Measurements from ENCODE around the gene AGAP1. TPM values are rescaled to one million over a fixed set of nuclear protein-coding genes. Genes with fewer than 3 reads are reported as not detected.

Gene AGAP1
- total and polyA plus RNA-seq, 2 donors: 1.7 to 3.0 TPM

DNA sequence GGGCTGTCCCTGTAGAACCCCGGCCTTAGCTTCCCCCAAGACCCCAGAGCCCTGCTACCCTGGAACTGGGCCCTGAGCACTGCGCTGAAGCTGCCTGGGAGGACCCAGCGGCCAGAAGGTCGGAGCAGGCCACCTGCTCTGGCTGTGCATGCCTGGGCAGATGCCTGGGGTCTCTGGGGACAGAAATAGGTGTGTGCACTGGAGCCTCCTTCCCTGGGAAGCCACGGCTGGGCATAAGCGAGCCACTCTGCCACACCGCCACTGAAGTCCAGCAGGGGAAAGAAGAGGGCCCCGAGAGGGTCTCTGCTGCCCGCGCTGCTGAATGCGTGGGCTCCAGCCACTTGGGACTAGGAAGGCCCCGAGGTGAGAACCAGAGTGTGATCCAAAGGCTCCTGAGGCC, 667.7 kb downstream of the AGAP1 start:
- no peaks in the 10 kb centered on the region for H3K4me1 ChIP-seq (ENCODE audit: control insufficient read depth in 2 of 2, insufficient read depth in 2 of 2, low read length in 2 of 2)
- 70% methylated on average over 12 of the region's 12 CpGs for WGBS

DNA sequence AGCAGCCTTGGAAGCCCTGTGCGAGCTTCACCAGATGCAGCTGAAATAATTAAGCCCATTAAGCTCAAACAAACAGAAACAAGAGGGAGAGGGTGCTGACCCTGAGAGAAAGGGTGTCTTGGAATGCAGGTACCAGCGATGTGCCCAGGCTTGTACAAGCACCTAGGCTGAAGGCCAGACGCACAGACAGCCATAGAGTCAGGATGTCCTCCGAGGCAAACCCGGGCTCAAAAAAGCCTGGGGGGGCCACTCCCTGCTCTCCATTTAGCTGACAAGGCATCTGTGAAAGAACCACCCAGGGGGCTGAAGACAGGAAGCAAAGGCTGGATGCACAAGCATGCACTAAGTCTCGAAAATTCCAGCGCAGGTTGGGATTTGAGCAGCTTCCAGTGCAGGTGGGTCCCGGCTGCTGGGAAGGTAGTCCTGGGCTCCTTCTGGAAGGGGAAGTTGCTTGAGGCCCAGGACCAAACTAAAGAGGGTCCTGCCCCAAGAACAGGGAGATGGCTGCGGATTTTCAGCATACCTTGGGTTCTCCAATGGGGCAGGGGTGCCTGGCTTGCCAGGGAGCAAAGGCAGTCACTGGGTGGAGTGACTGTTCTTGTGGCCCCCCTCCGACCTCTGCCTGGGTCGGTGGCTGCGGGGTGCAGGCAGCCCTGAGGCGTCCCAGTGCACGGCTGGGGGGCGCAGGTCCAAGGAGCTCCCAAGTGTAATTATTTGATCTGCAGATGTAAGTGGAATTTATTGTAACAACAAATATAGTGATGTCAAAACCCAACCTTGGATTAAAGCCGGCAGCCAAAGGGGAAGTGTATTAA, 668.4 kb downstream of the AGAP1 start:
- H3K27me3 ChIP-seq (ENCODE audit: control insufficient read depth in 2 of 2, insufficient read depth in 1 of 2, low read length in 1 of 2): peaks cover 94 to 100% of the 10 kb centered on the region in 2 donors
- no peak for DNase-seq (ENCODE audit: low read depth in 6 of 9, low spot score in 9 of 9)
- no peak overlapping the region for H3K27ac ChIP-seq (ENCODE audit: low read depth in 1 of 2, low read length in 1 of 2)
- H3K36me3 ChIP-seq (ENCODE audit: control insufficient read depth in 2 of 2, insufficient read depth in 2 of 2, low read length in 1 of 2): no peaks in the 10 kb centered on the region
- 40% methylated on average over 16 of the region's 16 CpGs for WGBS
- no peaks in the 10 kb centered on the region for H3K4me1 ChIP-seq (ENCODE audit: control insufficient read depth in 2 of 2, insufficient read depth in 2 of 2, low read length in 2 of 2)
- no peaks in the 10 kb centered on the region for H3K9me3 ChIP-seq (ENCODE audit: control insufficient read depth in 2 of 2, insufficient read depth in 1 of 2, low read length in 1 of 2)
- H3K4me3 ChIP-seq (ENCODE audit: low read length in 2 of 2): no peak overlapping the region

More for the DNA sequence above, 667.7 kb downstream of the AGAP1 start:
- no peaks in the 10 kb centered on the region for H3K9me3 ChIP-seq (ENCODE audit: control insufficient read depth in 2 of 2, insufficient read depth in 1 of 2, low read length in 1 of 2)
- peaks cover 87 to 97% of the 10 kb centered on the region in 2 donors for H3K27me3 ChIP-seq (ENCODE audit: control insufficient read depth in 2 of 2, insufficient read depth in 1 of 2, low read length in 1 of 2)
- no peak for DNase-seq (ENCODE audit: low read depth in 6 of 9, low spot score in 9 of 9)
- no peak overlapping the region for H3K27ac ChIP-seq (ENCODE audit: low read depth in 1 of 2, low read length in 1 of 2)
- H3K4me3 ChIP-seq (ENCODE audit: low read length in 2 of 2): no peak overlapping the region
- H3K36me3 ChIP-seq (ENCODE audit: control insufficient read depth in 2 of 2, insufficient read depth in 2 of 2, low read length in 1 of 2): no peaks in the 10 kb centered on the region

DNA sequence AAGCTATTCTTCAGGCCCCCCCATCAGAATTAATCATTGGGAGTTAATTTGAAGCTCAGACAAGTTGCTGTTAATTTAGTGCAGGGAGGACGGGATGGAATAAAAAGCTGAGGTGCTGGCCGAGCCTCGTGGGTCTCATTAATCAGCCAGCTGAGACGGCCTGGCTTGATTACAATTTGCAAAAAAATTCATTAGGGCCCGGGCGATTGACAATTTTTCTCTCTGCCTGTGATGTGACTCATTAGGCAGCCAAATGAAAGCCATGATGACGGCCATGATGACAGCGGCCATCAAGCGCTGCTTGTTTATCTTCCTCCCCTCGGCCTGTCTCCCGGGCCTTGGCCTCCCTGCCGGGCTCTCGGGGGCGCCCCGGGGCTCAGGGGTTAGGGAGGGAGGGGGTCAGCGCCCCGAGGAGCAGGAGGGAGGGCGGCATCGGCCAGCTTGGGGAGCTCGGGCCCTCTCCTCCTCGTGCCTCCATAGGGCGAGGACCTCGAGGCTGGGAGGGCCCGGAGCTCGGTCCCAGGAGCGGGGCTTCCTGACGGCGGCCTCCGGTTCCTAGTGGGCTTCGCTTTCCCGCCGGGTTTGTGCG, 669.1 kb downstream of the AGAP1 start:
- no peak for DNase-seq (ENCODE audit: low read depth in 6 of 9, low spot score in 9 of 9)
- Histone ChIP-seq H3K36me3 (ENCODE audit: control insufficient read depth in 2 of 2, insufficient read depth in 2 of 2, low read length in 1 of 2) (no peaks in the 10 kb centered on the region), H3K9me3 (ENCODE audit: control insufficient read depth in 2 of 2, insufficient read depth in 1 of 2, low read length in 1 of 2) (no peaks in the 10 kb centered on the region), H3K4me3 (ENCODE audit: low read length in 2 of 2) (no peak overlapping the region), H3K27ac (ENCODE audit: low read depth in 1 of 2, low read length in 1 of 2) (no peak overlapping the region), H3K27me3 (ENCODE audit: control insufficient read depth in 2 of 2, insufficient read depth in 1 of 2, low read length in 1 of 2) (peaks cover 99% of the 10 kb centered on the region in 2 donors), H3K4me1 (ENCODE audit: control insufficient read depth in 2 of 2, insufficient read depth in 2 of 2, low read length in 2 of 2) (no peaks in the 10 kb centered on the region)
- WGBS: 16% methylated on average over 33 of the region's 33 CpGs

DNA sequence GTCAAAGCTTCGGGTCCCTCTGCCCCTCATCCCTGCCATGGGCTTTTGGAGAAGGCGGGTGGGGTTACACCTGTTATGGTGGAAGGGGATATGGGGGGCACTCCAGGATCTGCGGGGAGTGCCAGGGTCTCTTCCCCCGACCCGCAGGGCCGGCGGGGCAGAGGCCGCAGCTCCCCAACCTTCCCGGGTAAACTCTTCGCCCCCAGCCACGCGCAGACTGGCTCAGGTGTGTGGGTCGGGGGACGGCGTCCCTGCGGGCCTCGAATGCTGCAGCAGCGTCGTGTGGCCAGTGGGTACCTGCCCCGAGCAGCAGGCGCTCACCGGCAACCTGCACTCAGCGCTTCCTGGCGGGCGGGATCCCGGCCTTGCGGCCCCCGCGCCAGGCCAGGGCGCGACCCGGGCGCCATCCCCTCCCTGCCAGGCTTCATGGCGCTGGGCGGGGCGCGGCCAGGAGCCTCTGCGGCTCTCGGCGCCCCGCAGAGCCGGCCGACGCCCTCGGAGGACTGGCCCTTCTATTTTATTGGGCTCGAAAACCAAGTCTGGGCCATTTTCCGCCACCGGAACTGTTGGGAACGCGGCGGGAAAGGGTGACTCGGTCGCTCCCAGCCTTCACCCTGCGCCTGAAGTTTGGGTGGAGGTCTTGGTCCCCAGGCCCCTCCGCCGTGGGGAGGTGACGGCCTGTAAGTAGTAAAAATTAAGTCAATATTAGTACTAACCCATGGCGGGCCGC, 669.8 kb downstream of the AGAP1 start:
- no peak for DNase-seq (ENCODE audit: low read depth in 6 of 9, low spot score in 9 of 9)
- Histone ChIP-seq H3K27me3 (ENCODE audit: control insufficient read depth in 2 of 2, insufficient read depth in 1 of 2, low read length in 1 of 2) (peaks cover 99 to 100% of the 10 kb centered on the region in 2 donors), H3K36me3 (ENCODE audit: control insufficient read depth in 2 of 2, insufficient read depth in 2 of 2, low read length in 1 of 2) (no peaks in the 10 kb centered on the region), H3K27ac (ENCODE audit: low read depth in 1 of 2, low read length in 1 of 2) (no peak overlapping the region), H3K9me3 (ENCODE audit: control insufficient read depth in 2 of 2, insufficient read depth in 1 of 2, low read length in 1 of 2) (no peaks in the 10 kb centered on the region), H3K4me1 (ENCODE audit: control insufficient read depth in 2 of 2, insufficient read depth in 2 of 2, low read length in 2 of 2) (no peaks in the 10 kb centered on the region), H3K4me3 (ENCODE audit: low read length in 2 of 2) (no peak overlapping the region)
- 6% methylated on average over 59 of the region's 59 CpGs for WGBS

DNA sequence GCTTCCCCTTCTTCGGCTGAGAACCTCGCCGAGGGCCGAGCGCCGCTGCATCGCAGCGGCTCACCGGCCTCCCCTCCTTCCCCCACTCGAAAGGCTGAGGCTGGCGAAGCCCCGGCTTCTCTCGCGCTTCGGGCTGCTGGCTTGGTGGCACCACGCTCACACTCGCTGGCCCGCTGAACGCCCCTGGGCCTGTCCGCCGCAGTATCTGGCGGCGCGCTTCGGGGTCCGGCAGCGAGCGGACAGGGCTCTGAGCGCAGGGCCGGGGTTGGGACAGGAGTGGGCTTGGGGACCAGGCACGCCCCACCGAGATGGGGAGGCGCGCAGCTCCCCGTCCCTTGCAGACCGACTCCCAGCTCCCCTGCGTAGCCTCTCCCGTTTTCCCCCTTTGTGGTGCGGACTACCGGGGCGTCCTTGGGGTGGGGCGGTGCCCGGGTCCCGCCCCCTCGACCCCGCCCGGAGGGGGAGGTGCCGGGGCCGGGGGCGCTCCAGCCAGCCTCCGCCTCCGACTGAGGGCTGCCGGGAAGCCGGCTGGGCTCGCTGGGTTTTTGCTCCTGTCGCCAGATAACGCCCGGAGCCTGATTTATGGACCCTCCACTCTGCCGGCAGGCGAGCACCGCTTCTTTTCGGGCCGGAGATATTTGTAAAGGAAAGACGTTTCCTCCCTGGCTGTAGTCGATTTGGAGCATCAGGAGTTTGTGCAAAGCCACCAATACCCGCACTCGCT, 670.5 kb downstream of the AGAP1 start:
- Histone ChIP-seq H3K27ac (ENCODE audit: low read depth in 1 of 2, low read length in 1 of 2) (no peak overlapping the region), H3K36me3 (ENCODE audit: control insufficient read depth in 2 of 2, insufficient read depth in 2 of 2, low read length in 1 of 2) (no peaks in the 10 kb centered on the region), H3K27me3 (ENCODE audit: control insufficient read depth in 2 of 2, insufficient read depth in 1 of 2, low read length in 1 of 2) (peaks cover 99 to 100% of the 10 kb centered on the region in 2 donors), H3K4me3 (ENCODE audit: low read length in 2 of 2) (no peak overlapping the region), H3K4me1 (ENCODE audit: control insufficient read depth in 2 of 2, insufficient read depth in 2 of 2, low read length in 2 of 2) (no peaks in the 10 kb centered on the region), H3K9me3 (ENCODE audit: control insufficient read depth in 2 of 2, insufficient read depth in 1 of 2, low read length in 1 of 2) (no peaks in the 10 kb centered on the region)
- DNase-seq (ENCODE audit: low read depth in 6 of 9, low spot score in 9 of 9): no peak
- 3% methylated on average over 67 of the region's 67 CpGs for WGBS

DNA sequence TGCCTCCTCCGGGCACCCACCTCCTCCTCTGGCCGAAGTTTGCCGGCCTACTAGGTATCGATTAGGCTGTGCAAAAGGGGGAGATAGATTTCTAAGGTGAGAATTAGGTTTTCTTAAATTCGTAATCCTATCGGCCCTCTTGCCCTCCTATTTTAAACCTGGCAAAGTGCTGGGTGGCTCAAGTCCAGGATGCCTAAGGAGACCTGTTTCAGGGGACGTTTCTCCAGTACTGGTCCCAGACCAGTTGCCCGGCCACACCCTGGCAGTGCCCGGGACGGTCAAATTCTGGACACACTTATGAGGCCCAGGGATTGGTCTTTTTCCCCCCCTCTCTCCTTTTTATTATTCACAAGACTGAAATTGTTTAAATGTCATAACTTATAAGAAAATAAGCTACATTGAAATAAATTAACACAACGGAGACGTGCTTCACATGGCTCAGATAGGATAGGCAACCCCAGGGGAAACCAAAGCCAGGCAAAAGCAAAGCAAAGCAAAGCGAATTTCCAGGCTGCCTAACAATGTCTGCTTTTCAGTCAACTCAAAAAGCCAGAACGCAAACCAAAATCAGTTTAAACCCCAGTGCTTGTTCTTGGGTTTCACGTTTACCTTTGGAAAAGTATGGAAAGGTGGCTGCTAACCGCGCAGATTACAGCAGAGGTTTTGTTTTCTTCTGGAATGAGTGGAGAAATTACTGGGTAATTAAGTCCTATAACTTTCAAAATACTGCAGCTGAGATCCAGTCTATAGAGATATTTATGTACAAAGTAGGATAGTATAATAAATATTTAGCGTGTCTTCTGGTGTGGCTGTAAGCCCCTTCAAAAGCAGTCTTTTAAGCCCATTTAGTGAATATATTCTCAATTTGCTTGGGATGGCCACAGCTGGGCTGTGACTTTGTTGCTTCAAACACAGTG, 671.3 kb downstream of the AGAP1 start:
- H3K9me3 ChIP-seq (ENCODE audit: control insufficient read depth in 2 of 2, insufficient read depth in 1 of 2, low read length in 1 of 2): no peaks in the 10 kb centered on the region
- peaks cover 99 to 100% of the 10 kb centered on the region in 2 donors for H3K27me3 ChIP-seq (ENCODE audit: control insufficient read depth in 2 of 2, insufficient read depth in 1 of 2, low read length in 1 of 2)
- no peak for DNase-seq (ENCODE audit: low read depth in 6 of 9, low spot score in 9 of 9)
- H3K36me3 ChIP-seq (ENCODE audit: control insufficient read depth in 2 of 2, insufficient read depth in 2 of 2, low read length in 1 of 2): no peaks in the 10 kb centered on the region
- no peak overlapping the region for H3K27ac ChIP-seq (ENCODE audit: low read depth in 1 of 2, low read length in 1 of 2)
- H3K4me3 ChIP-seq (ENCODE audit: low read length in 2 of 2): no peak overlapping the region
- no peaks in the 10 kb centered on the region for H3K4me1 ChIP-seq (ENCODE audit: control insufficient read depth in 2 of 2, insufficient read depth in 2 of 2, low read length in 2 of 2)
- 16% methylated on average over 18 of the region's 18 CpGs for WGBS

DNA sequence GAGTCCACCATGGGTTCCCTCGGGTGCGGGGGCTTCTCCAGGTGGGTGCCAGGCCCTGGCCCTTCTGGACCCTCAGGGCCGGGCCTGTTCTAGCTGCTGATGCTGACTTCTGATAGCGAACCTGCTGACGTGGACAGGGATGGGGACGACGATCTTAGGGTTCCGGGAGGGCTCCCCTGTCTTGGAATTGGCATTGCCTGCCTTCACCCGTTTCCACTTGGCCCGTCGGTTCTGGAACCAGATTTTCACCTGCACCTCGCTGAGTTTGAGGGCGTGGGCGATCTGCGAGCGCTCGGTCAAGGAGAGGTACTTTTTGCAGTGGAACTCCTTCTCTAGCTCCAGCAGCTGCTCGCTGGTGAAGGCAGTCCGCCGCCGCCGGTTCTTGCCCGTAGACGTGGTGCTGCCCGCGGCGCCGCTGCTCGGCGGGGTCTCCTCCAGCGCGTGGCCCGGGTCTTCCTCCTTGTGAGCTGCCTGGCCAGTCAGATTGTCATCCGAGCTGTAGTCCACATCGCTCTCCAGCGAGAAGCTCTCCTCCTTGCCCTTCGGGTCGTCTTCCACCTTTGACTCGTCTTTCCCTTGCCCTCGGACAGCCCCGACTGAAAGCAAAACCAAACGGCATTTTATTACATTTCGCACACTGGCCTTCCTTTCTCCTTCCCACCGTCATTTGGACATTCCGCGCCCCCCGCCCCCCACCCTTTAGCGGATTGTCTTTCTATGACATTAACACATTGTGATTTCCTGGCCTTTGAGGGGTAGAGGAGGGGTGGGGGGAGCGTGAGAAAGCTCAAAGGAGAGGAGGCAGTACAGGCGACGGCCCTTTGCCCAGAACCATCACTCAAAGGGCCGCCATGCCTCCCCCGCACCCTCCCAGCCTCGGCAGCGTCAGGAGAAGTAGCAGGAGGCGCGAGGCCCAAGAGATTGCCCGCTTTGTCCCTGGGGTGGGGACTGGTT, 672.3 kb downstream of the AGAP1 start:
- Histone ChIP-seq H3K9me3 (ENCODE audit: control insufficient read depth in 2 of 2, insufficient read depth in 1 of 2, low read length in 1 of 2) (no peaks in the 10 kb centered on the region), H3K36me3 (ENCODE audit: control insufficient read depth in 2 of 2, insufficient read depth in 2 of 2, low read length in 1 of 2) (no peaks in the 10 kb centered on the region), H3K27ac (ENCODE audit: low read depth in 1 of 2, low read length in 1 of 2) (no peak overlapping the region), H3K4me3 (ENCODE audit: low read length in 2 of 2) (no peak overlapping the region), H3K4me1 (ENCODE audit: control insufficient read depth in 2 of 2, insufficient read depth in 2 of 2, low read length in 2 of 2) (no peaks in the 10 kb centered on the region), H3K27me3 (ENCODE audit: control insufficient read depth in 2 of 2, insufficient read depth in 1 of 2, low read length in 1 of 2) (peaks cover 99% of the 10 kb centered on the region in 2 donors)
- 7% methylated on average over 58 of the region's 58 CpGs for WGBS
- DNase-seq (ENCODE audit: low read depth in 6 of 9, low spot score in 9 of 9): no peak
